HG02623 (cell line): ENCODE data around the gene RAD51B.
"Not testable (repeated sequence)": the region's sequence is repeated elsewhere in the genome, so short reads cannot be mapped to it uniquely, and the experiment has no call there.

Source experiments
- ATAC-seq: cut with Tn5 transposase; IDR thresholded peaks from one replicate; pipeline ENCODE4 v1.9.1; 2021; ENCODE audit warnings: moderate library complexity; ENCODE audit not compliant: unreplicated experiment

Gene RAD51B

GRCh38 chr14:67819563-67820421, at the start of gene RAD51B:
Gene RAD51B, plus strand, starts transcription at chr14:67819779.
- peak; percentile 46 for ATAC-seq

GRCh38 chr14:67773844-67774377, 45.7 kb upstream of the RAD51B start:
- no peak for ATAC-seq

- no peak for ATAC-seq
These were observed 42.8 kb upstream of the RAD51B start for GRCh38 chr14:67776653-67777322.

GRCh38 chr14:67778792-67779191, 40.8 kb upstream of the RAD51B start:
- ATAC-seq = no peak

- no peak for ATAC-seq
These were observed 37.5 kb upstream of the RAD51B start for GRCh38 chr14:67782090-67782489.

GRCh38 chr14:67784244-67784823, 35.2 kb upstream of the RAD51B start:
- ATAC-seq = no peak

GRCh38 chr14:67785270-67786109, 34.1 kb upstream of the RAD51B start:
- ATAC-seq = no peak

GRCh38 chr14:67787673-67788072, 31.9 kb upstream of the RAD51B start:
- ATAC-seq = no peak

GRCh38 chr14:67798731-67799130, 20.8 kb upstream of the RAD51B start:
- ATAC-seq = no peak

GRCh38 chr14:67800743-67801142, 18.8 kb upstream of the RAD51B start:
- ATAC-seq = no peak

GRCh38 chr14:67806246-67806645, 13.3 kb upstream of the RAD51B start:
- no peak for ATAC-seq

- no peak for ATAC-seq
These were observed 4.8 kb upstream of the RAD51B start for GRCh38 chr14:67814821-67815220.

- ATAC-seq = no peak
These were observed 3.9 kb upstream of the RAD51B start for GRCh38 chr14:67815573-67816225.

GRCh38 chr14:67816326-67817002, 3.1 kb upstream of the RAD51B start, which contains the start of gene ZFYVE26:
Gene ZFYVE26, minus strand, starts transcription at chr14:67816590. Its CDS starts 627 bp downstream, at chr14:67815963.
- ATAC-seq = peak; percentile 83

- ATAC-seq = no peak
These were observed 1.7 kb upstream of the RAD51B start for GRCh38 chr14:67817750-67818438.

- not testable (repeated sequence) for ATAC-seq
These were observed 1.1 kb upstream of the RAD51B start for GRCh38 chr14:67818476-67818875.

GRCh38 chr14:67820428-67820971, 921 bp downstream of the RAD51B start:
- ATAC-seq = no peak

GRCh38 chr14:67821121-67821520, 1.5 kb downstream of the RAD51B start:
- no peak for ATAC-seq

GRCh38 chr14:67831113-67831512, 11.5 kb downstream of the RAD51B start:
- ATAC-seq = no peak
